HEK293T (cell line): ENCODE measurements around the gene TBC1D10B.

ENCODE experiments used
- CTCF ChIA-PET: fragments of 350-600 bp; formaldehyde crosslinking; extraction: SDS; loops from one replicate; lab custom pipeline; 2021; ENCODE audit warnings: antibody characterized with exemption, inconsistent platforms; lab: Yijun Ruan, JAX
- POLR2A ChIA-PET: fragments of 350-600 bp; formaldehyde crosslinking; extraction: SDS; loops from one replicate; lab custom pipeline; 2020; ENCODE audit warnings: antibody characterized with exemption, inconsistent platforms; lab: Yijun Ruan, JAX
- DNase-seq: peaks from one replicate; pipeline ENCODE4 v3.0.0; 2012; ENCODE audit warnings: mixed read lengths; ENCODE audit errors: extremely low spot score
- ARNT ChIP-seq: fragments of 450-650 bp; IDR thresholded peaks from 2 replicates; pipeline ENCODE4 v1.6.1; 2017; ENCODE audit warnings: mild to moderate bottlenecking
- BHLHE40 ChIP-seq: fragments of 450-650 bp; IDR thresholded peaks from 2 replicates; pipeline ENCODE4 v1.6.1; 2016; ENCODE audit warnings: mild to moderate bottlenecking, moderate library complexity, borderline replicate concordance
- CTBP1 ChIP-seq: fragments of 450-650 bp; IDR thresholded peaks from 2 replicates; pipeline ENCODE4 v1.6.1; 2016; ENCODE audit warnings: borderline replicate concordance
- ELF4 ChIP-seq: fragments of 450-650 bp; IDR thresholded peaks from 2 replicates; pipeline ENCODE4 v1.6.1; 2017; ENCODE audit warnings: antibody characterized with exemption
- FOXA1 ChIP-seq: fragments of 450-650 bp; IDR thresholded peaks from 2 replicates; pipeline ENCODE4 v1.6.1; 2016; ENCODE audit warnings: mild to moderate bottlenecking
- FOXK2 ChIP-seq: fragments of 450-650 bp; IDR thresholded peaks from 2 replicates; pipeline ENCODE4 v1.6.1; 2016; ENCODE audit warnings: mild to moderate bottlenecking
- FOXM1 ChIP-seq: fragments of 450-650 bp; IDR thresholded peaks from 2 replicates; pipeline ENCODE4 v1.6.1; 2017; ENCODE audit warnings: mild to moderate bottlenecking, borderline replicate concordance
- HDGF ChIP-seq: fragments of 450-650 bp; IDR thresholded peaks from 2 replicates; pipeline ENCODE4 v1.6.1; 2017; ENCODE audit warnings: antibody characterized with exemption, borderline replicate concordance
- L3MBTL2 ChIP-seq: fragments of 450-650 bp; conservative IDR thresholded peaks from 2 replicates; pipeline ENCODE4 v1.6.1; 2016; ENCODE audit warnings: mild to moderate bottlenecking
- LEF1 ChIP-seq: fragments of 450-650 bp; IDR thresholded peaks from 2 replicates; pipeline ENCODE4 v1.6.1; 2017; ENCODE audit warnings: mild to moderate bottlenecking, borderline replicate concordance
- NFRKB ChIP-seq: fragments of 450-650 bp; IDR thresholded peaks from 2 replicates; pipeline ENCODE4 v1.6.1; 2016; ENCODE audit warnings: mild to moderate bottlenecking, moderate library complexity
- SP1 ChIP-seq: fragments of 450-650 bp; IDR thresholded peaks from 2 replicates; pipeline ENCODE4 v1.6.1; 2017
- SUZ12 ChIP-seq: fragments of 450-650 bp; IDR thresholded peaks from 2 replicates; pipeline ENCODE4 v1.6.1; 2016; ENCODE audit warnings: mild to moderate bottlenecking
- TARDBP ChIP-seq: fragments of 450-650 bp; IDR thresholded peaks from 2 replicates; pipeline ENCODE4 v1.6.1; 2016
- ZNF384 ChIP-seq: fragments of 450-650 bp; IDR thresholded peaks from 2 replicates; pipeline ENCODE4 v1.6.1; 2016
- TF ChIP-seq, protein P1 (sequence below): fragments of 450-650 bp; IDR thresholded peaks from 2 replicates; pipeline ENCODE4 v1.6.1; 2016

Gene TBC1D10B

DNA sequence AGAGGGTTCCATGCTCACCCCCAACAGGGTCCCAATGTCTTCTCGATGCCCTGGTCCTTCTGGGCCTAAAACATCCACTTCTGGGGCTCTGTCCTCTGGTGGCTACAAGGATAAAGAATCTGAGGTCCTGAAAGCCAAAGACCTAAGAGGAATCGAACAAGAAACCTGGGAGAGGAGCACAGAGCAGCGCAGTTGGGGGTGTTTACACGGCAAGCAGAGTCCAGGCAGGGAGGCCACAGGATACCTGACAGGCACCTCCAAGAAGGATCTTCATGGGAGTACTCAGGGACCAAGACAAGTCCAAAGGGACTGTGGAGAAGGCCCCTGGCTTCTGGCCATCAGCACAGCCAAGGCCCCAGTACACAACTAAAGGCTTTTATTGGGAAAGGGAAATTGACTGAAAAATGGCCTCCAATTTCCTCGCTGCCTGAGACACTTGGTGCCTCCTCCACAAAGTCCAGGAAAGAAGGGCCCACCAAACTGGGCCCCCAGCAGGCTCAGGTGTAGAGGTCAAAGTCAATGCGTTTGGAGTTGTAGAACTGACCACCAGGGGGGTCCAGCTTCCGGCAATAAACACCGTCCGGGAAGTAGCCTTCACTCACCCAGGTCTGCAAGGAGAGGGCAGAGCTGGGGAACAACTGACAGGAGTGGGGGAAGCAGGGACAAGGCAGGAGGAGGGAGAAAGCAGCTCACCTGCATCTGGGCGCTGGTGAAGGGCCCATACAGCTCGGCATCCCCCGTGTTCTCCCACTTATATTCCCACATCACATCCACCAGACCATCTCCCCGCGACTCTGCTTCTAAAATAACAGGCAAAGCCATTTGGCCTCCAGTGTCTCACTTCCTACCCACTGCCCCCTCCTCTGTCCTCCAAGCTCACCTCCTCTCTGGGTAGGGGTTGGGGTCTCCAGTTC is 17.5 kb downstream of the TBC1D10B start:
- no peak for DNase-seq
- ChIA-PET POLR2A (interaction anchor here (0.9 to 2.9 kb wide), 2 partner anchors 17 to 55 kb away, joined by 3 to 10 read pairs; partner anchors contain the start of gene ZNF771), CTCF (interaction anchor here (3.1 kb wide), 1 partner anchor 19 kb away, joined by 10 read pairs; no protein-coding TSS in a partner anchor)
- TF ChIP-seq FOXA1 (no peak), SP1 (no peak), NFRKB (no peak), L3MBTL2 (no peak), TARDBP (no peak), BHLHE40 (no peak), SUZ12 (no peak), LEF1 (no peak), HDGF (no peak), ELF4 (no peak), FOXM1 (no peak)
- TF ChIP-seq, protein P1, sequence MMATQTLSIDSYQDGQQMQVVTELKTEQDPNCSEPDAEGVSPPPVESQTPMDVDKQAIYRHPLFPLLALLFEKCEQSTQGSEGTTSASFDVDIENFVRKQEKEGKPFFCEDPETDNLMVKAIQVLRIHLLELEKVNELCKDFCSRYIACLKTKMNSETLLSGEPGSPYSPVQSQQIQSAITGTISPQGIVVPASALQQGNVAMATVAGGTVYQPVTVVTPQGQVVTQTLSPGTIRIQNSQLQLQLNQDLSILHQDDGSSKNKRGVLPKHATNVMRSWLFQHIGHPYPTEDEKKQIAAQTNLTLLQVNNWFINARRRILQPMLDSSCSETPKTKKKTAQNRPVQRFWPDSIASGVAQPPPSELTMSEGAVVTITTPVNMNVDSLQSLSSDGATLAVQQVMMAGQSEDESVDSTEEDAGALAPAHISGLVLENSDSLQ, result no peak

DNA sequence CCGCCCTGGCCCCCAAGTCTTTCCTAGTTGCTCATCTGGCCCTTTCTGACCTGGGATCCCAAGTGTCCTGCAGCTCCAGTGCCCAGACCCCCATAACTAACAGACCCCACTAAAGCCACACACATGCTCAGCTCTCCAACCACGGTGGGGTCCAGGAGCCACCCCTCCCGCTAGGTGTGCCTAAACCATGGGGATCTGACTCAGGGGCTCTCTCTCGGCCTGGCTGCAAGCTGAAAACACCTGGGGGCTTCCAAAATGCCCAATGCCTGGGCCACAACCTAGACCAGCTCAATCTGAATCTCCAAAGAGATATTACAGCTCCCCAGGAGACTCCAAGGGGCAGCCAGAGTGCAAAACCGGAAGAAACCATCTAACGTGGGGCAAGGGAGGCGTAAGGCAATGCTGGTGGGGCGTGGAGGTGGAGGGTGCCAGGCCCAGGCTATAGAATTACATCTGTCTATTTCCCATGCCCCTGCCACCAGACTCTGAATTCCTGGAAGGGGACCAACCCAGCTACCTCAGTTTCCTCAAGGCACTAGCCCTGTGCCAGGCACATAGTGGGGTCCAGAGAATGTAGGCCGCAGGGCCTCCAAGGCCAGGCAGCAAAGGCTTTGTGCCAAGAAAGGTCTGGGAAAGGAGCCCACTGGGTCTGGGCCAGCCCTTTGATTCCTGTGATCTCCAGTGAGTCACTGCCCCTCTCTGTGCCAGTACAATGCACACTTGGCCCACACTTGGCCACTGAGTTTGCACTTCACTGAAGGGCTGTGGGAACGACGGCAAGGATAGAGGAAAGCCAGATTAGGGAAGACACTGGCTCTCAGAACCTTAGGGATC is 18.5 kb downstream of the TBC1D10B start:
- TF ChIP-seq ELF4 (no peak), FOXK2 (no peak), ZNF384 (no peak), TARDBP (no peak), BHLHE40 (no peak), L3MBTL2 (no peak), CTBP1 (no peak)
- TF ChIP-seq, protein P1, result no peak
- POLR2A ChIA-PET, result interaction anchor here (0.8 to 1.2 kb wide), 2 partner anchors 56 to 220 kb away, joined by 3 to 4 read pairs; partner anchors contain the start of genes ZNF688 and ZNF771
- CTCF ChIA-PET, result no interaction called here
- DNase-seq, result no peak

DNA sequence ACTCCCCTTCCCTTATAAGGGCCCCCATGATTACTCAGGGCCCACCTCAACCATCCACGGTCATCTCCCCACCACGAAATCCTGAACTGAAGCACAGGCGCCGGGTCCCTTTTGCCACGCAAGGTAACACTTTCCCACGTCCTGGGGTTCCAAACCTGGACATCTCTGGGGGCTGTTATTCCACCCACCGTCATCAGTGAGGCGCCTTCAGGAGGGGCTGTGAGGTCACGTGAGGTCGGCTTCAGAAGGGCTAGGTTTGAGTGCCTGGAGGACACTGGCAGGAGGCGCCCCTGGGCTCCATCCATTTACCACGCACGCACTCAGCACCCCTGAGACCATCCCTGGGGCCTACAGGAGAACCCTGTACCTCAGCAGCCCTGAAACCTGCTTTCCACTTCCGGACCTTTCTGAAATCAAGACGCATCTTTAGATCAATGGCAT is 19.3 kb downstream of the TBC1D10B start:
- no peak for TF ChIP-seq ARNT
- TF ChIP-seq, protein P1, result no peak
- TF ChIP-seq ELF4, result no peak
- TF ChIP-seq TARDBP, result no peak
- no peak for TF ChIP-seq FOXK2
- no peak for TF ChIP-seq ZNF384
- TF ChIP-seq LEF1, result no peak
- TF ChIP-seq SUZ12, result no peak
- no peak for TF ChIP-seq FOXM1
- ChIA-PET CTCF (no interaction called here), POLR2A (interaction anchor here (0.7 to 1.2 kb wide), 3 partner anchors 16 to 57 kb away, joined by 3 to 4 read pairs (median 3); partner anchors contain the start of gene ZNF771)
- DNase-seq, result no peak

DNA sequence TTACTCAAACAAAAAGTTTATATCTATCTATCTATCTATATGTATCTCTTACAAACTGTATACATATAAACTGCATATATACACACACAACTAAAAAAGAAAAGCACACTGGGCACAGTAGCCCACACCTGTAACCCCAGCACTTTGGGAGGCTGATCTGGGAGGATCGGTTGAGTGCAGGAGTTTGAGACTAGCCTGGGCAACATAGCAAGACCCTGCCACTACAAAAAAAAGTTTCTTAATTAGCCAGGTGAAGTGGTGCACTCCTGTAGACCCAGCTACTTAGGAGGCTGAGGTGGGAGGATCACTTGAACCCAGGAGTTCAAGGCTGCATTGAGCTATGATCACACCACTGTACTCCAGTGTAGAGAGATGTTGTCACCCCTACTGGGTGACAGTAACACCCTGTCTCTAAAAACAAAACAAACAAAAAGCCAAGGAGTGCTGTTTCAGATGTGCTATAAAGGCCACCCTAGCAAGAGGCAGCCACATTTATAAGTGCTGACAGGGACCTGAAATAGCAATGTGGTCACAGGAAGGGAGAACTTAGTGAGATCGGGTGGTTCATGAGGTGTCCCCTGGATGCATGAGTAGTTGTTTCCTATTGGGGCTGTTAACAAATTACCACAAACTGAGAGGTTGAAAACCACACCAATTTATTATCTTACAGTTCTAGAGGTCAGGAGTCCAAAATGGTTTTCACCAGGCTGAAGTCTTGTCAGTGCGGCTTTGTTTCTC is 20.0 kb downstream of the TBC1D10B start:
- POLR2A ChIA-PET, result interaction anchor here (0.7 to 1.0 kb wide), 2 partner anchors 15 to 21 kb away, joined by 3 read pairs; no protein-coding TSS in a partner anchor

More for the DNA sequence above, 20.0 kb downstream of the TBC1D10B start:
- CTCF ChIA-PET, result no interaction called here
- no peak for TF ChIP-seq BHLHE40
- TF ChIP-seq CTBP1, result no peak
- TF ChIP-seq FOXK2, result no peak
- TF ChIP-seq FOXA1, result no peak
- TF ChIP-seq LEF1, result no peak
- TF ChIP-seq ARNT, result no peak
- no peak for TF ChIP-seq SUZ12
- TF ChIP-seq FOXM1, result no peak
- no peak for TF ChIP-seq ELF4
- TF ChIP-seq NFRKB, result no peak
- TF ChIP-seq, protein P1, result no peak
- TF ChIP-seq TARDBP, result no peak
- no peak for TF ChIP-seq HDGF
- TF ChIP-seq SP1, result no peak
- DNase-seq, result no peak
